K562 (cell line): ENCODE results near the gene VENTX. TPM values are rescaled to one million over a fixed set of nuclear protein-coding genes. Genes with fewer than 3 reads are reported as not detected.

Experiments used
- ATF1 ChIP-seq, 2 experiments: fragments of 450-650 bp in 1 of 2; IDR thresholded peaks; 2 replicates each; pipeline ENCODE4 v1.6.1; 2016; ENCODE audit warnings: missing compliant biosample characterization in 1 of 2, missing genetic modification characterization in 1 of 2
- ELF1 ChIP-seq: fragments of 200-800 bp; sonication (Bioruptor generic); IDR thresholded peaks from 2 replicates; pipeline ENCODE4 v1.6.1; 2016; ENCODE audit warnings: missing genetic modification characterization, missing compliant biosample characterization
- GATAD2A ChIP-seq: fragments of 450-650 bp; IDR thresholded peaks from 2 replicates; pipeline ENCODE4 v1.6.1; 2017
- PHB2 ChIP-seq: fragments of 450-650 bp; IDR thresholded peaks from 2 replicates; pipeline ENCODE4 v1.6.1; 2017; ENCODE audit warnings: low read depth
- PHF8 ChIP-seq: fragments of 200-600 bp; sonication (generic); IDR thresholded peaks from 2 replicates; pipeline ENCODE4 v1.6.1; 2012; ENCODE audit warnings: mixed run types, mild to moderate bottlenecking, inconsistent platforms, low read length, moderate library complexity, borderline replicate concordance
- RAD21 ChIP-seq, 2 experiments: fragments of 250-450 bp in 1 of 2; fragments of 450-650 bp in 1 of 2; sonication (Bioruptor Pico) in 1 of 2; formaldehyde crosslinking in 1 of 2; IDR thresholded peaks in 1 of 2; conservative IDR thresholded peaks in 1 of 2; 2 replicates each; pipeline versions ENCODE4 v1.4.0 to v1.8.0; 2020 to 2022; ENCODE audit warnings: mild to moderate bottlenecking in 2 of 2, moderate library complexity in 1 of 2
- SMARCE1 ChIP-seq: fragments of 450-650 bp; IDR thresholded peaks from 2 replicates; pipeline ENCODE4 v1.7.1; 2016; ENCODE audit warnings: mild to moderate bottlenecking
- SP1 ChIP-seq: sonication (generic); formaldehyde crosslinking; IDR thresholded peaks from 2 replicates; pipeline ENCODE4 v1.8.1; 2022; ENCODE audit warnings: mild to moderate bottlenecking, missing genetic modification reagents
- SPI1 ChIP-seq: IDR thresholded peaks from 2 replicates; pipeline ENCODE4 v1.6.1; 2011; ENCODE audit warnings: low read depth, low read length, control low read depth, borderline replicate concordance
- TCFL5 ChIP-seq: fragments of 250-450 bp; sonication (Bioruptor Pico); conservative IDR thresholded peaks from 2 replicates; pipeline ENCODE4 v1.6.1; 2021; ENCODE audit warnings: mild to moderate bottlenecking, moderate library complexity, matching md5 sums
- polyA plus RNA-seq, 8 experiments: library from polyadenylated mRNA; depleted of rRNA in 4 of 8; stranded (reverse) in 5 of 8; unstranded in 3 of 8; fragments of >200 nt; fragmentation: Nextera tagmentation in 2 of 8; fragmentation: Illumina TruSeq in 1 of 8; extraction: Ambion mirVana in 2 of 8; extraction: Trizol in 1 of 8; gene quantifications; 2 replicates each; pipeline versions ENCODE4 v1.2.1 to v1.2.3, GENCODE V29; 2011 to 2014; ENCODE audit warnings: inconsistent platforms in 1 of 8, missing spikeins in 1 of 8
- total RNA-seq, 7 experiments: library from RNA; depleted of rRNA in 6 of 7; stranded (reverse); fragments of >200 nt in 6 of 7; fragmentation: Illumina TruSeq in 2 of 7; extraction: Trizol in 2 of 7; gene quantifications; 2 replicates each; pipeline versions ENCODE4 v1.2.1 to v1.2.3, GENCODE V29; 2011 to 2021; ENCODE audit warnings: low replicate concordance in 1 of 7
- TF ChIP-seq, protein P1 (sequence below): fragments of 450-650 bp; IDR thresholded peaks from 2 replicates; pipeline ENCODE4 v1.6.1; 2017; ENCODE audit warnings: antibody characterized with exemption, mild to moderate bottlenecking
- TF ChIP-seq, protein P2 (sequence below): fragments of 450-650 bp; IDR thresholded peaks from 2 replicates; pipeline ENCODE4 v1.6.1; 2016; ENCODE audit warnings: mild to moderate bottlenecking, moderate library complexity

Gene VENTX
- total and polyA plus RNA-seq, 9 of the 15 experiments (the other 6 are each of a cell fraction or from before 2014, with no cell fraction given), result 0.07 to 0.70 (median 0.20) TPM; not detected in 1

DNA sequence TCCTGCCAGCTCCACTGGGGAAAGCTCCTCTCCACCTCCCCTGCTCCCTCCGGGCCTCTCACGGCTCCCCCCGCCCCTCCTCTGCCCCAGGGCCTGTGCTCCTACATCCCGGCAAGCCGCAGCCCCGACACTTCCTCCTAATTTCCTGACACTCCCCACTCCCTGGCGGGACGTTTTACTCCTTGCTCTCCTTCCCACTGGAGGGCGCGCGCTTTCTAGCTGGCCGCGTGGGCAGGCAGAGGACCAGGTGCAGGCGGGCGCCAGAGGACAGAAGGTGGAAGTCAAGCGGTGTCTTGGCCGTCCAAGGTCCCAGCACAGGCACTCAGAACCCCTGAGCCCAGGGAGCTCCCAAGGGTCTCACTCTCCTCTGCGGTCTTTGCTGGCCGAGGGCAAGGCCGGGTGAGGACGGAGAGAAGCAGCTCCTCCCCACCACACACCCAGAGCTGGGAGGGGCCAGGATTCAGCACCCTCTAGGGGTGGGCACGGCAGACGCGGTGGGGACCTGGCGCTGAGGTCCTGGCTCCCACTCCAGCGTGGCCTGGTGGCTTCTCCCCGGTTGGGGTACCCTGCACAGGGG, 19.9 kb downstream of the VENTX start (continued):
- TF ChIP-seq RAD21 (CRISPR knock-in tag; conservative IDR thresholded peaks at IDR 0.05 in 1 of 2, IDR thresholded peaks at IDR 0.05 in 1 of 2) (peak; percentile 56 to 72), ELF1 (tag) (0 out of 2 replicates have a peak, but pooled peaks have one; percentile 32), SMARCE1 (0 out of 2 replicates have a peak, but pooled peaks have one; percentile 21), SPI1 (peak; percentile 63; the same call in 1 of the 2 replicates), PHB2 (no peak), TCFL5 (CRISPR knock-in tag) (no peak), SP1 (CRISPR knock-in tag) (0 out of 2 replicates have a peak, but pooled peaks have one; percentile 53), PHF8 (peak; percentile 46; the same call in 1 of the 2 replicates), GATAD2A (no peak), ATF1 (CRISPR knock-in tag; IDR thresholded peaks at IDR 0.05) (no peak), ATF1 (tag; IDR thresholded peaks at IDR 0.05) (peak; percentile 21; the same call in 1 of the 2 replicates)
- TF ChIP-seq, protein P1, sequence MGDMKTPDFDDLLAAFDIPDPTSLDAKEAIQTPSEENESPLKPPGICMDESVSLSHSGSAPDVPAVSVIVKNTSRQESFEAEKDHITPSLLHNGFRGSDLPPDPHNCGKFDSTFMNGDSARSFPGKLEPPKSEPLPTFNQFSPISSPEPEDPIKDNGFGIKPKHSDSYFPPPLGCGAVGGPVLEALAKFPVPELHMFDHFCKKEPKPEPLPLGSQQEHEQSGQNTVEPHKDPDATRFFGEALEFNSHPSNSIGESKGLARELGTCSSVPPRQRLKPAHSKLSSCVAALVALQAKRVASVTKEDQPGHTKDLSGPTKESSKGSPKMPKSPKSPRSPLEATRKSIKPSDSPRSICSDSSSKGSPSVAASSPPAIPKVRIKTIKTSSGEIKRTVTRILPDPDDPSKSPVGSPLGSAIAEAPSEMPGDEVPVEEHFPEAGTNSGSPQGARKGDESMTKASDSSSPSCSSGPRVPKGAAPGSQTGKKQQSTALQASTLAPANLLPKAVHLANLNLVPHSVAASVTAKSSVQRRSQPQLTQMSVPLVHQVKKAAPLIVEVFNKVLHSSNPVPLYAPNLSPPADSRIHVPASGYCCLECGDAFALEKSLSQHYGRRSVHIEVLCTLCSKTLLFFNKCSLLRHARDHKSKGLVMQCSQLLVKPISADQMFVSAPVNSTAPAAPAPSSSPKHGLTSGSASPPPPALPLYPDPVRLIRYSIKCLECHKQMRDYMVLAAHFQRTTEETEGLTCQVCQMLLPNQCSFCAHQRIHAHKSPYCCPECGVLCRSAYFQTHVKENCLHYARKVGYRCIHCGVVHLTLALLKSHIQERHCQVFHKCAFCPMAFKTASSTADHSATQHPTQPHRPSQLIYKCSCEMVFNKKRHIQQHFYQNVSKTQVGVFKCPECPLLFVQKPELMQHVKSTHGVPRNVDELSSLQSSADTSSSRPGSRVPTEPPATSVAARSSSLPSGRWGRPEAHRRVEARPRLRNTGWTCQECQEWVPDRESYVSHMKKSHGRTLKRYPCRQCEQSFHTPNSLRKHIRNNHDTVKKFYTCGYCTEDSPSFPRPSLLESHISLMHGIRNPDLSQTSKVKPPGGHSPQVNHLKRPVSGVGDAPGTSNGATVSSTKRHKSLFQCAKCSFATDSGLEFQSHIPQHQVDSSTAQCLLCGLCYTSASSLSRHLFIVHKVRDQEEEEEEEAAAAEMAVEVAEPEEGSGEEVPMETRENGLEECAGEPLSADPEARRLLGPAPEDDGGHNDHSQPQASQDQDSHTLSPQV, result peak; percentile 48; the same call in 1 of the 2 replicates
- TF ChIP-seq, protein P2, sequence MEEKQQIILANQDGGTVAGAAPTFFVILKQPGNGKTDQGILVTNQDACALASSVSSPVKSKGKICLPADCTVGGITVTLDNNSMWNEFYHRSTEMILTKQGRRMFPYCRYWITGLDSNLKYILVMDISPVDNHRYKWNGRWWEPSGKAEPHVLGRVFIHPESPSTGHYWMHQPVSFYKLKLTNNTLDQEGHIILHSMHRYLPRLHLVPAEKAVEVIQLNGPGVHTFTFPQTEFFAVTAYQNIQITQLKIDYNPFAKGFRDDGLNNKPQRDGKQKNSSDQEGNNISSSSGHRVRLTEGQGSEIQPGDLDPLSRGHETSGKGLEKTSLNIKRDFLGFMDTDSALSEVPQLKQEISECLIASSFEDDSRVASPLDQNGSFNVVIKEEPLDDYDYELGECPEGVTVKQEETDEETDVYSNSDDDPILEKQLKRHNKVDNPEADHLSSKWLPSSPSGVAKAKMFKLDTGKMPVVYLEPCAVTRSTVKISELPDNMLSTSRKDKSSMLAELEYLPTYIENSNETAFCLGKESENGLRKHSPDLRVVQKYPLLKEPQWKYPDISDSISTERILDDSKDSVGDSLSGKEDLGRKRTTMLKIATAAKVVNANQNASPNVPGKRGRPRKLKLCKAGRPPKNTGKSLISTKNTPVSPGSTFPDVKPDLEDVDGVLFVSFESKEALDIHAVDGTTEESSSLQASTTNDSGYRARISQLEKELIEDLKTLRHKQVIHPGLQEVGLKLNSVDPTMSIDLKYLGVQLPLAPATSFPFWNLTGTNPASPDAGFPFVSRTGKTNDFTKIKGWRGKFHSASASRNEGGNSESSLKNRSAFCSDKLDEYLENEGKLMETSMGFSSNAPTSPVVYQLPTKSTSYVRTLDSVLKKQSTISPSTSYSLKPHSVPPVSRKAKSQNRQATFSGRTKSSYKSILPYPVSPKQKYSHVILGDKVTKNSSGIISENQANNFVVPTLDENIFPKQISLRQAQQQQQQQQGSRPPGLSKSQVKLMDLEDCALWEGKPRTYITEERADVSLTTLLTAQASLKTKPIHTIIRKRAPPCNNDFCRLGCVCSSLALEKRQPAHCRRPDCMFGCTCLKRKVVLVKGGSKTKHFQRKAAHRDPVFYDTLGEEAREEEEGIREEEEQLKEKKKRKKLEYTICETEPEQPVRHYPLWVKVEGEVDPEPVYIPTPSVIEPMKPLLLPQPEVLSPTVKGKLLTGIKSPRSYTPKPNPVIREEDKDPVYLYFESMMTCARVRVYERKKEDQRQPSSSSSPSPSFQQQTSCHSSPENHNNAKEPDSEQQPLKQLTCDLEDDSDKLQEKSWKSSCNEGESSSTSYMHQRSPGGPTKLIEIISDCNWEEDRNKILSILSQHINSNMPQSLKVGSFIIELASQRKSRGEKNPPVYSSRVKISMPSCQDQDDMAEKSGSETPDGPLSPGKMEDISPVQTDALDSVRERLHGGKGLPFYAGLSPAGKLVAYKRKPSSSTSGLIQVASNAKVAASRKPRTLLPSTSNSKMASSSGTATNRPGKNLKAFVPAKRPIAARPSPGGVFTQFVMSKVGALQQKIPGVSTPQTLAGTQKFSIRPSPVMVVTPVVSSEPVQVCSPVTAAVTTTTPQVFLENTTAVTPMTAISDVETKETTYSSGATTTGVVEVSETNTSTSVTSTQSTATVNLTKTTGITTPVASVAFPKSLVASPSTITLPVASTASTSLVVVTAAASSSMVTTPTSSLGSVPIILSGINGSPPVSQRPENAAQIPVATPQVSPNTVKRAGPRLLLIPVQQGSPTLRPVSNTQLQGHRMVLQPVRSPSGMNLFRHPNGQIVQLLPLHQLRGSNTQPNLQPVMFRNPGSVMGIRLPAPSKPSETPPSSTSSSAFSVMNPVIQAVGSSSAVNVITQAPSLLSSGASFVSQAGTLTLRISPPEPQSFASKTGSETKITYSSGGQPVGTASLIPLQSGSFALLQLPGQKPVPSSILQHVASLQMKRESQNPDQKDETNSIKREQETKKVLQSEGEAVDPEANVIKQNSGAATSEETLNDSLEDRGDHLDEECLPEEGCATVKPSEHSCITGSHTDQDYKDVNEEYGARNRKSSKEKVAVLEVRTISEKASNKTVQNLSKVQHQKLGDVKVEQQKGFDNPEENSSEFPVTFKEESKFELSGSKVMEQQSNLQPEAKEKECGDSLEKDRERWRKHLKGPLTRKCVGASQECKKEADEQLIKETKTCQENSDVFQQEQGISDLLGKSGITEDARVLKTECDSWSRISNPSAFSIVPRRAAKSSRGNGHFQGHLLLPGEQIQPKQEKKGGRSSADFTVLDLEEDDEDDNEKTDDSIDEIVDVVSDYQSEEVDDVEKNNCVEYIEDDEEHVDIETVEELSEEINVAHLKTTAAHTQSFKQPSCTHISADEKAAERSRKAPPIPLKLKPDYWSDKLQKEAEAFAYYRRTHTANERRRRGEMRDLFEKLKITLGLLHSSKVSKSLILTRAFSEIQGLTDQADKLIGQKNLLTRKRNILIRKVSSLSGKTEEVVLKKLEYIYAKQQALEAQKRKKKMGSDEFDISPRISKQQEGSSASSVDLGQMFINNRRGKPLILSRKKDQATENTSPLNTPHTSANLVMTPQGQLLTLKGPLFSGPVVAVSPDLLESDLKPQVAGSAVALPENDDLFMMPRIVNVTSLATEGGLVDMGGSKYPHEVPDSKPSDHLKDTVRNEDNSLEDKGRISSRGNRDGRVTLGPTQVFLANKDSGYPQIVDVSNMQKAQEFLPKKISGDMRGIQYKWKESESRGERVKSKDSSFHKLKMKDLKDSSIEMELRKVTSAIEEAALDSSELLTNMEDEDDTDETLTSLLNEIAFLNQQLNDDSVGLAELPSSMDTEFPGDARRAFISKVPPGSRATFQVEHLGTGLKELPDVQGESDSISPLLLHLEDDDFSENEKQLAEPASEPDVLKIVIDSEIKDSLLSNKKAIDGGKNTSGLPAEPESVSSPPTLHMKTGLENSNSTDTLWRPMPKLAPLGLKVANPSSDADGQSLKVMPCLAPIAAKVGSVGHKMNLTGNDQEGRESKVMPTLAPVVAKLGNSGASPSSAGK, result peak; percentile 57; the same call in 1 of the 2 replicates
